Endothelial cell of umbilical vein (primary cell): Measurements from ENCODE around the gene IGLON5. TPM values are rescaled to one million over a fixed set of nuclear protein-coding genes. Genes with fewer than 3 reads are reported as not detected.

ENCODE experiments used
- BruUV-seq: library from RNA; stranded (reverse); fragments of 400-500 nt; replicated peaks from 2 replicates; lab custom pipeline; 2021; lab: Mats Ljungman, UMichigan
- CTCF ChIA-PET: fragments of 300-600, 350-600 bp; sonication (Branson Sonifier 250); formaldehyde crosslinking; loops from one replicate; lab custom pipeline; 2021; ENCODE audit warnings: antibody characterized with exemption, inconsistent platforms; lab: Charles Lee
- POLR2A ChIA-PET: fragments of 300-600, 350-600 bp; sonication (Branson Sonifier 250); formaldehyde crosslinking; loops from one replicate; lab custom pipeline; 2021; ENCODE audit warnings: antibody characterized with exemption, inconsistent platforms; lab: Charles Lee
- DNase-seq: peaks from one replicate; pipeline ENCODE4 v3.0.0-alpha.2; 2011; ENCODE audit warnings: low read depth, low spot score
- FAIRE-seq: peaks from 2 replicates; lab custom pipeline; 2011; peaks lifted over from hg19 to GRCh38; lab: Jason Lieb, UNC
- H2AFZ ChIP-seq: 2 replicates; pipeline ENCODE4 v1.6.0; 2012; ENCODE audit warnings: low read depth, low read length, control low read depth, inconsistent platforms
- H3K27ac ChIP-seq: 2 replicates; pipeline ENCODE4 v1.5.1; 2011; ENCODE audit warnings: low read depth, mild to moderate bottlenecking, control low read depth, low read length, moderate library complexity; ENCODE audit not compliant: insufficient read depth
- H3K27me3 ChIP-seq, 2 experiments: 2 replicates each; pipeline versions ENCODE4 v1.6.0 to v1.6.1; 2011; ENCODE audit warnings: low read length in 2 of 2, mixed read lengths in 1 of 2; ENCODE audit not compliant: control insufficient read depth in 2 of 2, insufficient read depth in 2 of 2
- H3K36me3 ChIP-seq, 2 experiments: 2 replicates in 1 of 2; 3 replicates in 1 of 2; pipeline ENCODE4 v1.5.1; 2011; ENCODE audit warnings: low read length in 2 of 2, mild to moderate bottlenecking in 1 of 2, moderate library complexity in 1 of 2; ENCODE audit not compliant: control insufficient read depth in 2 of 2, insufficient read depth in 2 of 2; ENCODE audit errors: extremely low read depth in 1 of 2
- H3K4me1 ChIP-seq: 3 replicates; pipeline ENCODE4 v1.5.1; 2011; ENCODE audit warnings: mild to moderate bottlenecking, low read length; ENCODE audit not compliant: control insufficient read depth, insufficient read depth; ENCODE audit errors: extremely low read depth
- H3K4me2 ChIP-seq: 2 replicates; pipeline ENCODE4 v1.6.1; 2011; ENCODE audit warnings: low read length, control low read depth, mixed read lengths; ENCODE audit not compliant: insufficient read depth
- H3K4me3 ChIP-seq, 3 experiments: fragments of 200-600 bp in 1 of 3; sonication (generic), shearing (Covaris generic) in 1 of 3; replicated peaks in 1 of 3; 2 replicates each; pipeline ENCODE4 v1.5.1; 2011 to 2016; ENCODE audit warnings: control low read depth in 3 of 3, low read length in 3 of 3, mild to moderate bottlenecking in 2 of 3, inconsistent platforms in 1 of 3, low read depth in 1 of 3, moderate library complexity in 1 of 3; ENCODE audit not compliant: insufficient read depth in 1 of 3
- H3K79me2 ChIP-seq: 2 replicates; pipeline ENCODE4 v1.6.0; 2012; ENCODE audit warnings: low read length, inconsistent platforms; ENCODE audit not compliant: control insufficient read depth, insufficient read depth
- H3K9ac ChIP-seq: replicated peaks from 2 replicates; pipeline ENCODE3; 2011; ENCODE audit warnings: low read length, control low read depth; ENCODE audit not compliant: insufficient read depth; ENCODE audit errors: extremely low read depth
- H3K9me1 ChIP-seq: replicated peaks from 3 replicates; pipeline ENCODE4 v1.6.0; 2011; ENCODE audit warnings: mild to moderate bottlenecking, low read length; ENCODE audit not compliant: control insufficient read depth, insufficient read depth; ENCODE audit errors: extremely low read depth
- H3K9me3 ChIP-seq: replicated peaks from 2 replicates; pipeline ENCODE4 v1.5.1; 2012; ENCODE audit warnings: low read length, inconsistent platforms; ENCODE audit not compliant: control insufficient read depth, insufficient read depth
- H4K20me1 ChIP-seq: replicated peaks from 2 replicates; pipeline ENCODE3; 2011; ENCODE audit warnings: mild to moderate bottlenecking, low read length; ENCODE audit not compliant: control insufficient read depth, insufficient read depth; ENCODE audit errors: extremely low read depth
- CTCF ChIP-seq, 2 donors: IDR thresholded peaks; 1 replicate in 1 of 2; 2 replicates in 1 of 2; pipeline ENCODE4 v1.5.1; 2011; ENCODE audit warnings: low read length in 2 of 2, mild to moderate bottlenecking in 2 of 2, moderate library complexity in 2 of 2, control low read depth in 1 of 2, inconsistent platforms in 1 of 2, low read depth in 1 of 2; ENCODE audit not compliant: insufficient read depth in 1 of 2; ENCODE audit errors: extremely low read depth in 1 of 2
- EZH2 ChIP-seq: IDR thresholded peaks from 2 replicates; pipeline ENCODE4 v1.6.1; 2012; ENCODE audit warnings: borderline replicate concordance, low read depth, mild to moderate bottlenecking, moderate library complexity, low read length, inconsistent platforms; ENCODE audit not compliant: severe bottlenecking
- FOS ChIP-seq: IDR thresholded peaks from 2 replicates; pipeline ENCODE4 v1.6.1; 2011; ENCODE audit warnings: mild to moderate bottlenecking, low read length, moderate library complexity, borderline replicate concordance; ENCODE audit not compliant: insufficient read depth
- GATA2 ChIP-seq: IDR thresholded peaks from 2 replicates; pipeline ENCODE4 v1.7.0; 2011; ENCODE audit warnings: low read depth, mild to moderate bottlenecking, moderate library complexity, mixed read lengths, low read length; ENCODE audit not compliant: insufficient read length, insufficient read depth
- JUN ChIP-seq: IDR thresholded peaks from 2 replicates; pipeline ENCODE4 v1.6.1; 2011; ENCODE audit warnings: borderline replicate concordance, low read depth; ENCODE audit not compliant: insufficient read length, insufficient read depth
- MYC ChIP-seq: IDR thresholded peaks from one replicate; pipeline ENCODE4 v1.6.1; 2011; ENCODE audit warnings: mild to moderate bottlenecking, low read depth, low read length
- POLR2A ChIP-seq: IDR thresholded peaks from 2 replicates; pipeline ENCODE4 v1.6.1; 2012; ENCODE audit warnings: low read depth, mild to moderate bottlenecking, control low read depth, low read length
- POLR2AphosphoS5 ChIP-seq: IDR thresholded peaks from 2 replicates; pipeline ENCODE4 v1.6.1; 2012; ENCODE audit warnings: low read depth, mild to moderate bottlenecking, control low read depth, low read length, moderate library complexity; ENCODE audit not compliant: insufficient read depth
- dilution Hi-C: fragments of 300-500 bp; cut with MboI; formaldehyde crosslinking; loops from one replicate; pipeline ENCODE4 v1.15.0; 2019; ENCODE audit warnings: low sequenced_read_pairs; ENCODE audit not compliant: extremely low pct_ligation_motif_present
- intact Hi-C: fragments of 100-400 bp; cut with micrococcal nuclease; formaldehyde crosslinking; loops from one replicate; pipeline ENCODE4 v1.10.0; 2022
- polyA plus RNA-seq, 4 experiments: library from polyadenylated mRNA; depleted of rRNA in 3 of 4; stranded (reverse) in 3 of 4; unstranded in 1 of 4; fragments of >200 nt; gene quantifications; 2 replicates each; pipeline versions ENCODE4 v1.2.1 to v1.2.3, GENCODE V29; 2011 to 2012; ENCODE audit warnings: missing spikeins in 1 of 4
- total RNA-seq: library from RNA; stranded (reverse); gene quantifications from 2 replicates; pipeline ENCODE4 v1.2.3, GENCODE V29; 2021
- TF ChIP-seq, protein P1 (sequence below): IDR thresholded peaks from 2 replicates; pipeline ENCODE4 v1.6.1; 2011; ENCODE audit not compliant: insufficient read depth, insufficient read length

Gene IGLON5
- total and polyA plus RNA-seq, 2 donors (not counting 3 experiments of a cell fraction or from before 2014, with no cell fraction given): not detected

DNA sequence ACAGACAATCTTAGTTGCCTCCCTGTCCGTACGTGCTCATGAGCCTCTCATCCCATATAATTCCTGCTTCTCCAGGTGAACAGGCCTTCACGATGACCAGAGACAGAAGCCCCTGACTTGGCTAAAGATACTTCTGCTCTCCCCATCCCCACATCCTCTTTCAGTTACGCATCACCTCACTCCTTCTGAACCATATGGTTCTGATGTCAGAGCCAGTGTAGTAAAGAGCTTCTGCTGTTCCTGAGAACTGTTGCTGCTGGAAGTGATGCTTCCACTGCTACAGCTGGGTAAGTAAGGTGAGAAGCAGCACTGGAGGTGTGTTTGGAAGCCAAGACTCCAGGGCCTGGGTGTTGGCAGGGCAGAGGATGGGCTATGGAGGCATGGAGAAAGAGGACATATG is 47.6 kb upstream of the IGLON5 start:
- TF ChIP-seq JUN (no peak), FOS (no peak), CTCF (IDR thresholded peaks at IDR 0.05; ENCODE audit: extremely low read depth in 1 of 2, insufficient read depth in 1 of 2, low read depth in 1 of 2, low read length in 2 of 2) (no peak), POLR2AphosphoS5 (no peak), EZH2 (no peak), GATA2 (no peak), MYC (no peak), POLR2A (no peak)
- TF ChIP-seq, protein P1, sequence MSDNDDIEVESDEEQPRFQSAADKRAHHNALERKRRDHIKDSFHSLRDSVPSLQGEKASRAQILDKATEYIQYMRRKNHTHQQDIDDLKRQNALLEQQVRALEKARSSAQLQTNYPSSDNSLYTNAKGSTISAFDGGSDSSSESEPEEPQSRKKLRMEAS: no peak
- H3K9ac ChIP-seq: no peak overlapping the region
- H3K27ac ChIP-seq: no peak overlapping the region
- BruUV-seq: no TSS peak
- no peaks in the 10 kb centered on the region for H3K79me2 ChIP-seq
- no peak overlapping the region for H3K4me3 ChIP-seq
- H3K4me1 ChIP-seq: no peaks in the 10 kb centered on the region
- H3K36me3 ChIP-seq: no peaks in the 10 kb centered on the region
- CTCF ChIA-PET: no interaction called here
- H3K4me2 ChIP-seq: no peak overlapping the region
- dilution Hi-C loops (no loop called here), intact Hi-C loops (no loop called here)
- POLR2A ChIA-PET: no interaction called here
- no peaks in the 10 kb centered on the region for H3K9me3 ChIP-seq
- H3K27me3 ChIP-seq: no peaks in the 10 kb centered on the region
- no peak overlapping the region for H2AFZ ChIP-seq
- no peak for DNase-seq
- no peaks in the 10 kb centered on the region for H4K20me1 ChIP-seq
- H3K9me1 ChIP-seq: no peaks in the 10 kb centered on the region
- no peak for FAIRE-seq
